ENCODE measurements around the gene C11orf68. TPM values are rescaled to one million over a fixed set of nuclear protein-coding genes. Genes with fewer than 3 reads are reported as not detected.

Gene C11orf68
- total and polyA plus RNA-seq, 9 of the 15 experiments (the other 6 are each of a cell fraction or from before 2014, with no cell fraction given) = 3.6 to 35.9 (median 12.8) TPM

GRCh38 chr11:65919141-65919572 lies 295 bp upstream of the C11orf68 start, which contains the start of gene DRAP1 (continued):
- TF ChIP-seq HES1 (IDR thresholded peaks at IDR 0.05; ENCODE audit: low read depth) (no peak), E2F3 (CRISPR knock-in tag; IDR thresholded peaks at IDR 0.05) (peak; percentile 84), POLR2A (conservative IDR thresholded peaks at IDR 0.05) (peak; percentile 46; the same call in 1 of the 2 replicates), NEUROD1 (IDR thresholded peaks at IDR 0.05; ENCODE audit: borderline replicate concordance, low read depth, low read length, partially characterized antibody) (peak; percentile 100), ZFP36 (IDR thresholded peaks at IDR 0.05; ENCODE audit: low read depth, low read length, partially characterized antibody) (peak; percentile 75), E2F4 (CRISPR knock-in tag; IDR thresholded peaks at IDR 0.05; ENCODE audit: low read depth) (peak; percentile 78; the same call in 1 of the 2 replicates), E2F6 (IDR thresholded peaks at IDR 0.05; ENCODE audit: borderline replicate concordance in 1 of 2, extremely low read depth in 1 of 2, insufficient read depth in 1 of 2, insufficient read length in 1 of 2, low read depth in 1 of 2, low read length in 1 of 2, poor library complexity in 1 of 2, severe bottlenecking in 1 of 2) (peak; percentile 89 to 96), ZBTB1 (CRISPR knock-in tag; IDR thresholded peaks at IDR 0.05; ENCODE audit: borderline replicate concordance, low read depth) (peak; percentile 64; the same call in 1 of the 2 replicates), HDAC1 (IDR thresholded peaks at IDR 0.05) (peak; percentile 23 to 50; a peak in 2 of 4 replicates), TCF7 (IDR thresholded peaks at IDR 0.05; ENCODE audit: borderline replicate concordance) (peak; percentile 78), ETV6 (IDR thresholded peaks at IDR 0.05; ENCODE audit: borderline replicate concordance in 1 of 2, low read depth in 2 of 2, low read length in 1 of 2) (peak in 1 of 2 experiments; percentile 66; a peak in 2 of 4 replicates), ETV6 (CRISPR knock-in tag; IDR thresholded peaks at IDR 0.05; ENCODE audit: borderline replicate concordance) (no peak), ADNP (tag; IDR thresholded peaks at IDR 0.05) (no peak), GMEB1 (CRISPR knock-in tag; IDR thresholded peaks at IDR 0.05) (peak; percentile 76), JUND (IDR thresholded peaks at IDR 0.05; ENCODE audit: borderline replicate concordance, low read depth, low read length) (peak; percentile 66), JUND (tag; IDR thresholded peaks at IDR 0.05; ENCODE audit: borderline replicate concordance, low read depth, low read length) (peak; percentile 34; the same call in 1 of the 3 replicates), ETS2 (tag; IDR thresholded peaks at IDR 0.05; ENCODE audit: borderline replicate concordance, poor library complexity, severe bottlenecking) (peak; percentile 35), ZNF609 (CRISPR knock-in tag; IDR thresholded peaks at IDR 0.05; ENCODE audit: borderline replicate concordance) (peak; percentile 96; the same call in 1 of the 2 replicates)
